GM12873 (cell line): Measurements from ENCODE around the gene PHF10.

ENCODE experiments used
- CTCF ChIP-seq: IDR thresholded peaks from 2 replicates; pipeline ENCODE4 v1.5.1; 2012; ENCODE audit warnings: low read depth, mild to moderate bottlenecking, moderate library complexity, low read length, control low read depth; ENCODE audit not compliant: insufficient read depth; ENCODE audit errors: missing control alignments

PHF10 gene

GRCh38 chr6:169671563-169671962, 52.7 kb downstream of the PHF10 start:
- no peak for TF ChIP-seq CTCF

GRCh38 chr6:169669889-169670288, 54.4 kb downstream of the PHF10 start:
- no peak for TF ChIP-seq CTCF

GRCh38 chr6:169669147-169669546, 55.2 kb downstream of the PHF10 start:
- no peak for TF ChIP-seq CTCF

GRCh38 chr6:169668203-169668847, 56.0 kb downstream of the PHF10 start:
- no peak for TF ChIP-seq CTCF

GRCh38 chr6:169667716-169668115, 56.6 kb downstream of the PHF10 start:
- TF ChIP-seq CTCF, result no peak

GRCh38 chr6:169666441-169666840, 57.9 kb downstream of the PHF10 start:
- TF ChIP-seq CTCF, result no peak

- TF ChIP-seq CTCF, result no peak
These were observed 59.0 kb downstream of the PHF10 start for GRCh38 chr6:169665289-169665688.
